SJCRH30 (cell line): Measurements from ENCODE around the gene FNDC10. TPM values are rescaled to one million over a fixed set of nuclear protein-coding genes. Genes with fewer than 3 reads are reported as not detected.
"Not testable (repeated sequence)": the region's sequence is repeated elsewhere in the genome, so short reads cannot be mapped to it uniquely, and the experiment has no call there.

Source experiments
- DNase-seq, 2 experiments: peaks; one replicate each; pipeline ENCODE4 v3.0.0-alpha.2; 2015 to 2020
- H3K27ac ChIP-seq: fragments of 250-450 bp; sonication (Bioruptor Pico); 2 replicates; pipeline ENCODE4 v1.5.1; 2020; ENCODE audit warnings: mild to moderate bottlenecking, moderate library complexity
- H3K27me3 ChIP-seq: fragments of 250-450 bp; sonication (Bioruptor Pico); 2 replicates; pipeline ENCODE4 v1.5.1; 2020; ENCODE audit warnings: mild to moderate bottlenecking, moderate library complexity
- H3K36me3 ChIP-seq: fragments of 250-450 bp; sonication (Bioruptor Pico); 2 replicates; pipeline ENCODE4 v1.5.1; 2020; ENCODE audit warnings: mild to moderate bottlenecking, moderate library complexity
- H3K4me1 ChIP-seq: fragments of 250-450 bp; sonication (Bioruptor Pico); 2 replicates; pipeline ENCODE4 v1.5.1; 2020; ENCODE audit warnings: mild to moderate bottlenecking, moderate library complexity
- H3K4me3 ChIP-seq: fragments of 250-450 bp; sonication (Bioruptor Pico); 2 replicates; pipeline ENCODE4 v1.5.1; 2020; ENCODE audit warnings: mild to moderate bottlenecking, moderate library complexity
- H3K9me3 ChIP-seq: fragments of 250-450 bp; sonication (Bioruptor Pico); replicated peaks from 2 replicates; pipeline ENCODE4 v1.5.1; 2020; ENCODE audit warnings: mild to moderate bottlenecking, moderate library complexity
- total RNA-seq: library from RNA; depleted of rRNA; stranded (reverse); fragments of >200 nt; shearing (Covaris generic); gene quantifications from 2 replicates; pipeline ENCODE4 v1.2.3, GENCODE V29; 2014; rRNA removed

The FNDC10 gene
- 1.5 and 1.9 TPM in 2 replicates for total RNA-seq

DNA sequence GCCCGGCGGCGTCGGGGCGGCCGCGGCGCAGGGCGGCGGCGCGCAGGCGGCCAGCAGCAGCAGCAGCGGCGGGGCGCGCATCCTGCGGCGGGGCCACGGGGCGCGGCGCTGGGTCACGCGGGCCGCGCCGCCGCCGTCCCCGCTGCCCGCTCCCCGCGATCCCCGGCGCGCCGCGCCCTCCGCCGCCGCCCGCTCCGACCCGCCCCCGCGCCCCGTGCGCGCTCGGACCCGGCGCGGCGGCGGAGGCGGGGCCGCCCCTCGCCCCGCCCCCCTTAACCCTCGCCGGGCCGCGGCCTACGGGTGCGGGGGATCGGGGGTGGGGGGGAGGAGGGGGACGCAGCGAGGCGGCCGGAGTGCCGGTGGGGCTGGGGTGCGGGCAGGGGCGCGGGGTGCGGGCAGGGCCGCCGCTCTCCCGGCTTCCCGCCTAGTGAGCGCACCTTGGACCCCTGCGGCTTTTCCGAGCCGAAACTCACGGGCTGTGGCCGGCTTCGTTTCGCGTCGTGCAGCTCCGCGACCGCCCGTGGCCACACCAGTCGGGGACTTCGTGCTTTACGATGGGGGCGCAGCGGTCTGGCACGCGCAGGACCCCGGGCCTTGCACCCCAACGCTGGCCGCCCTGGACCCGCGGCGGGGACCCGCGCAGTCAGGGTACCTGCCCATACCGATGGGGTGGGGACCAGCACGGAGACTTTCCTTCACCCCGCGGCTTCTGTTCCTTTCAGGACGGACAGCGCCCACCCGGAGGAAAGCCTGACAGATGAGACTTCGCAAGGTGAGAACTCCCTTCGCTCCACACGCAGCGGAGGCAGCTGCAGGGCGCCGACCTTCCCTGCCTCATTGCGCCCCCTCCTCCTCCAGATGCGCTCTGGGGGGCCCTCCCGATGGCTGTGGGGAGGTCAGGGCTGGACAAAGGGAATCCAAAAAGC lies at the start of gene FNDC10:
FNDC10 (minus strand) TSS at position 201 of the 926 bp plus-strand sequence; CDS start at position 81, 120 bp downstream.
- Histone ChIP-seq H3K4me3 (peak within 1 kb of the TSS; percentile 48), H3K9me3 (no peaks in the 10 kb centered on the region), H3K27ac (no peak within 1 kb of the TSS), H3K36me3 (no peaks in the 10 kb centered on the region), H3K4me1 (peaks cover 20% of the 10 kb centered on the region), H3K27me3 (peaks cover 50% of the 10 kb centered on the region)
- no peak for DNase-seq

GRCh38 chr1:1648265-1648664 lies 48.3 kb upstream of the FNDC10 start:
- H3K4me1 ChIP-seq, H3K27ac ChIP-seq, H3K9me3 ChIP-seq, H3K27me3 ChIP-seq, H3K4me3 ChIP-seq, DNase-seq: not testable (repeated sequence)
- peaks cover 47% of the 10 kb centered on the region for H3K36me3 ChIP-seq

- H3K9me3 ChIP-seq, H3K4me3 ChIP-seq, DNase-seq, H3K27ac ChIP-seq, H3K4me1 ChIP-seq, H3K27me3 ChIP-seq: not testable (repeated sequence)
- peaks cover 43% of the 10 kb centered on the region for H3K36me3 ChIP-seq
Measured at GRCh38 chr1:1647567-1648241, 47.8 kb upstream of the FNDC10 start.

DNA sequence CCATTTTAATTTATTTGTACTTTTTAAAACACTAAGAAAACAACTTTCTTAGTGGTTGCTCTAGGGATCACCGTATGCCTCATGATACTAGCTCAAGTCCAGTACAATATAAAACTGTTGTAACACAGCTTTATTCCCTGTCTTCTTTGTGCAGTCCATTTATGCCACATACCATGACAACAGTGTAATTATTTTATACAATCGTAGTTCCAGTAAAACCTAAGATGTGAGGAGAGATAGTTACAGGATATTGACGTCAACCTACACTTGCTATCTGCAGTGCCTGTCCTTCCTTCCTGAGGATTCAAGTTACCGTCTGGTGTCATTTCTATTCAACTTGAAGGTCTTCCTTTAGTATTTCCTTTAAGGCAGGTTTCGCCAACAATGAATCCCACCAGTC lies 46.4 kb upstream of the FNDC10 start:
- DNase-seq, H3K27ac ChIP-seq, H3K27me3 ChIP-seq, H3K4me3 ChIP-seq, H3K4me1 ChIP-seq, H3K9me3 ChIP-seq: not testable (repeated sequence)
- peaks cover 35% of the 10 kb centered on the region for H3K36me3 ChIP-seq

DNA sequence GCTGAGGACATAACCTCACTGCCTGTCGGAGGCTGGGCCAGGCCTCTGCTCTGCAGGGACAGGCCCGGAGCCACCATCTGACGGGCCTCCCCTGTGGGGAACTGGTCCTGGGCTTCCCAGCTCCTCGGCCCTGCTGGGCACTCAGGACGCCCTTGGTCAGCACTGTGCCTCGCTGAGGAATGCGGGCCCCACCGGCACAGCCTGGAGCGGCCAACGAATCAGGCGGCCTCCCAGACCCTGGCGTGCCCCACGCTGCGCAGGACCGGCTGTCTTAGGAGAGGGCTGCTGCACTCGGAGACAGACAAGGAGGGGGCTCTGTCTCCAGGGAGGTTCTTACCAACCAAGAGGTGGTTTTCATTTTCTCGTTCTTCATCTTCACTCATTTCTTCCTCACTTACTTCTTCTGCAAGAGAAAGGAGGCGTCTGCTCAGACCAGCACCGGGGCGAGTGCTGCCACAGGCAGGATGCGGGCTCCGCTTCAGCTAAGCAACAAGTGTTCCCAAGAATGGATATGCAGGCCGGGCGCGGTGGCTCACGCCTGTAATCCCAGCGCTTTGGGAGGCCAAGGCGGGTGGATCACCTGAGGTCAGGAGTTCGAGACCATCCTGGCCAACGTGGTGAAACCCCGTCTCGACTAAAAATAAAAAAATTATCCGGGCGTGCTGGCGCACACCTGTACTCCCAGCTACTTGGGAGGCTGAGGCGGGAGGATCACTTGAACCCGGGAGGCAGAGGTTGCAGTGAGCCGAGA lies 41.0 kb upstream of the FNDC10 start:
- H3K4me1 ChIP-seq, H3K9me3 ChIP-seq, H3K4me3 ChIP-seq, H3K27ac ChIP-seq, H3K27me3 ChIP-seq, DNase-seq: not testable (repeated sequence)
- peaks cover 13% of the 10 kb centered on the region for H3K36me3 ChIP-seq

DNA sequence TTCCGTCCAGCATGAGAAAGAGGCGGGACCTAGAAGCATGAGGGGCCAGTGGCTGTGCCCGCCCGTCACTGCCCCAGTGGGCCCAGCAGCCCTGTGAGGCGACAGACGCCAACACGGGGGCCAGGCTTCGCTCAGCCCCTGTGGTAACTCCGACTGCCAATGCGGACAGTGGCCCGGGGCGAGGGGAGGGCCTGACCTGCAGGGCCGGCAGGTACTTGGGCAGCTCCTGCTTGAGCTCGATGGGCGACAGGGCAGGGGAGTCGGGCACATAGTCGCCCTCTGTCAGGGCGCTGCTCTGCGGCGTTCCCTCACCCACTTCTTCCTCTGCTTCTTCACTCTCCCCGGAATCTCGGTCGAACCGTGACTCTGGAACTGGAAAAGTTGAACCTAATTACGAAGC lies 40.1 kb upstream of the FNDC10 start:
- not testable (repeated sequence) for H3K36me3 ChIP-seq, H3K4me3 ChIP-seq, H3K27ac ChIP-seq, DNase-seq, H3K4me1 ChIP-seq, H3K9me3 ChIP-seq, H3K27me3 ChIP-seq

DNA sequence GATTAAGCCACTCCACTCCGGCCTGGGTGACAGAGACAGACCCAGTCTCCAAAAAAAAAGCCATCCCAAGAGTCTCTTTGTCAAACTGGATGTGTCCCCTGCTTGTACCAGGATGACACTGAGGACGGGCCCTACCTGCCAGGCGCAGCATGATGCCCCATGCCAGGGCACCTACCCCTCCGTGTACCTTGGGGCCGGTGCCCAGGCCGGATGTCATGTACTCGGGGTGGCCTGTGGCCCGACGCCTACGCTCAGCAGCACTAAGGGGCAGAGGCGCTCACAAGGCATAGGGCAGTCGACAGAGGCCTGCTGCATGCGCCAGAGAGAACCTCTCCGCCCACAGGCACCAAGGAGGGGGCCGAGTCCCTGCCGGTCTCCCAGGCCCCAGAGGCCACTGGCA lies 39.4 kb upstream of the FNDC10 start:
- not testable (repeated sequence) for H3K27me3 ChIP-seq, H3K4me3 ChIP-seq, H3K4me1 ChIP-seq, H3K9me3 ChIP-seq, H3K36me3 ChIP-seq, H3K27ac ChIP-seq, DNase-seq

DNA sequence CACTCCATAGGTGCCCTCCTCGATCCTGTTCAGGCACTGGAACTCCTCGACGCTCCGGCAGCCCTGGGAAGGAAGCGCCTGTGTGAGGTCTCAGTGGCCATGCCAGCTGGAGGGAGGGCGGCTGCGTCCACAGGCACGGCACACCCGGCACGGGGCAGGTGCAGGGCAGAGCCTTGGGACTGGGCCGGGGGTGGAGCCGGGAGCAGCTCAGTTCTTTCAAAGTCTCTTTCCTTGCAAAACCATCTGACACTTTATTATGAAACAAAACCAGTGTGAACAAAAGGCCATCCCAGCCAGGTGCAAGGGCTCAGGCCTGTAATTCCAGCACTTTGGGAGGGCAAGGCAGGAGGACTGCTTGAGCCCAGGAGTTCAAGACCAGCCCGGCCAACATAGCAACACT lies 38.6 kb upstream of the FNDC10 start:
- H3K27me3 ChIP-seq, DNase-seq, H3K4me1 ChIP-seq, H3K27ac ChIP-seq, H3K9me3 ChIP-seq, H3K36me3 ChIP-seq, H3K4me3 ChIP-seq: not testable (repeated sequence)

- not testable (repeated sequence) for H3K4me3 ChIP-seq, H3K36me3 ChIP-seq, H3K4me1 ChIP-seq, H3K27ac ChIP-seq, DNase-seq, H3K27me3 ChIP-seq, H3K9me3 ChIP-seq
Measured at GRCh38 chr1:1637479-1637875, 37.5 kb upstream of the FNDC10 start.

GRCh38 chr1:1636621-1637478 lies 36.9 kb upstream of the FNDC10 start:
- not testable (repeated sequence) for H3K9me3 ChIP-seq, H3K36me3 ChIP-seq, H3K4me3 ChIP-seq, DNase-seq, H3K27ac ChIP-seq, H3K27me3 ChIP-seq, H3K4me1 ChIP-seq

GRCh38 chr1:1634613-1635012 lies 34.7 kb upstream of the FNDC10 start:
- not testable (repeated sequence) for H3K27ac ChIP-seq, DNase-seq, H3K9me3 ChIP-seq, H3K4me3 ChIP-seq, H3K4me1 ChIP-seq, H3K27me3 ChIP-seq, H3K36me3 ChIP-seq

- not testable (repeated sequence) for H3K4me3 ChIP-seq, H3K4me1 ChIP-seq, H3K9me3 ChIP-seq, H3K27me3 ChIP-seq, DNase-seq, H3K36me3 ChIP-seq, H3K27ac ChIP-seq
Measured at GRCh38 chr1:1633409-1633808, 33.5 kb upstream of the FNDC10 start.

DNA sequence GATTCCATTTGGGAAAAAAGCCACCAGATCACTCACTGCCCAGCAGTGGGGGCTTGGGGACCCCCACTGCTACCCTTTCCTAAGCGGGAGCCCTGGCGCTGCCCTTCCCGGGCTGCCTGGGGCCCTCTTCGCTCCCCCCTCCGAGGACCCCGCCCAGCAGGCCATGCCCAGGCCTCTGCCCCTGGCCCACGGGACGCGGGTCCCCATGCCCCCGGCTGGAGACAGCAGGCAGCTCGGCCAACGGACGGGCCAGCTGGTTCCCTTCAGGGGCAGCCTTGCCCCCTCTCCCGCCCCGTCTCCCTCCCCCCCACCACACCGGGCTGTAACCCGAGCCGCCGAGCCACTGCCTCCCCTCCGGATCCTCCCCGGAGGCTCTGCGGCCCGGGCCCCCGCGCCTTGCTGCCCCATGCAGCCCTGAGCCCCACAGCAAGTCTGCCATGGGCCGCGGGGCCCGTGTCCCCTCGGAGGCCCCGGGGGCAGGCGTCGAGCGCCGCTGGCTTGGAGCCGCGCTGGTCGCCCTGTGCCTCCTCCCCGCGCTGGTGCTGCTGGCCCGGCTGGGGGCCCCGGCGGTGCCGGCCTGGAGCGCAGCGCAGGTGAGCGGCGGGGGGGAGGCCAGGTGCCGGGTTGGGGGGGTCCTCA lies 32.0 kb upstream of the FNDC10 start, which contains the start of gene MMP23B:
MMP23B (plus strand) TSS at position 392 of the 639 bp plus-strand sequence; CDS start at position 438, 46 bp downstream.
- Histone ChIP-seq H3K36me3 (peaks cover 6% of the 10 kb centered on the region; the same call in 1 of the 2 replicates), H3K27ac (peak within 1 kb of the TSS; percentile 51; the same call in 1 of the 2 replicates), H3K9me3 (no peaks in the 10 kb centered on the region), H3K27me3 (no peaks in the 10 kb centered on the region), H3K4me1 (0 out of 2 replicates have a peak, but pooled peaks cover 2% of the 10 kb centered on the region), H3K4me3 (peak within 1 kb of the TSS; percentile 44)
- DNase-seq = peak; percentile 68 to 74
